Neutrophil (primary cell): ENCODE data around the gene ANK3.

Experiments used
- H3K27ac ChIP-seq: fragments of 200-600 bp; sonication (generic); 2 replicates; pipeline ENCODE4 v1.5.1; 2016; ENCODE audit warnings: mild to moderate bottlenecking, moderate library complexity
- H3K27me3 ChIP-seq: fragments of 200-600 bp; sonication (generic); 2 replicates; pipeline ENCODE4 v1.6.0; 2016; ENCODE audit warnings: mild to moderate bottlenecking
- H3K36me3 ChIP-seq: fragments of 200-600 bp; sonication (generic); 2 replicates; pipeline ENCODE4 v1.5.1; 2017
- H3K4me1 ChIP-seq, 2 experiments: fragments of 200-600 bp in 1 of 2; sonication (generic) in 1 of 2; 1 replicate in 1 of 2; 2 replicates in 1 of 2; pipeline versions ENCODE4 v1.5.1 to v1.6.1; 2013 to 2016; ENCODE audit warnings: low read depth in 1 of 2, low read length in 1 of 2, mild to moderate bottlenecking in 1 of 2, moderate library complexity in 1 of 2; ENCODE audit not compliant: control insufficient read depth in 1 of 2, insufficient read depth in 1 of 2
- H3K4me3 ChIP-seq, 2 experiments: fragments of 200-600 bp in 1 of 2; sonication (generic) in 1 of 2; 1 replicate in 1 of 2; 2 replicates in 1 of 2; pipeline ENCODE4 v1.5.1; 2013 to 2016; ENCODE audit warnings: low read depth in 1 of 2, low read length in 1 of 2, mild to moderate bottlenecking in 1 of 2, moderate library complexity in 1 of 2
- H3K9me3 ChIP-seq: fragments of 200-600 bp; sonication (generic); 2 replicates; pipeline ENCODE4 v1.5.1; 2016
- TF ChIP-seq, protein P1 (sequence below): fragments of 200-600 bp; sonication (generic); IDR thresholded peaks from 2 replicates; pipeline ENCODE4 v1.5.1; 2016; ENCODE audit warnings: antibody characterized with exemption

ANK3 gene

DNA sequence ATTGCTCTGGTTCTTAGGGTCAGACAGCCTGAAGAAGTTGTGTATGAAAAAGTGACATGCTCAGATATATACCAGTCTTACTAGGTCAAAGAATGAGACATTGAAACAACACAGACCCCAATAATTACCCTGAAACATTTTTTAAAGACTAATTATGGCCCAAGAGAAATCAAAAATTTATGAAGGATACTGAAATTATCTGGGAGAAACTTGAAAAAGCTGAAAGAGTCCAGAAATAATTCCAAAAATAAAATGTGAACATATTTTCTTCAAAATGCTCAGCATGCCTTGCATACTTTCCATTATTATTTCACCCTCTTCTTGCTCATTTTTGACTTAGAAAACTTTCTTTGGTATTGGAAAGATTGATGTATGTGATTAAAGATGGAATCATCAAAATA, 284.4 kb downstream of the ANK3 start:
- H3K27ac ChIP-seq = no peak overlapping the region
- TF ChIP-seq, protein P1, sequence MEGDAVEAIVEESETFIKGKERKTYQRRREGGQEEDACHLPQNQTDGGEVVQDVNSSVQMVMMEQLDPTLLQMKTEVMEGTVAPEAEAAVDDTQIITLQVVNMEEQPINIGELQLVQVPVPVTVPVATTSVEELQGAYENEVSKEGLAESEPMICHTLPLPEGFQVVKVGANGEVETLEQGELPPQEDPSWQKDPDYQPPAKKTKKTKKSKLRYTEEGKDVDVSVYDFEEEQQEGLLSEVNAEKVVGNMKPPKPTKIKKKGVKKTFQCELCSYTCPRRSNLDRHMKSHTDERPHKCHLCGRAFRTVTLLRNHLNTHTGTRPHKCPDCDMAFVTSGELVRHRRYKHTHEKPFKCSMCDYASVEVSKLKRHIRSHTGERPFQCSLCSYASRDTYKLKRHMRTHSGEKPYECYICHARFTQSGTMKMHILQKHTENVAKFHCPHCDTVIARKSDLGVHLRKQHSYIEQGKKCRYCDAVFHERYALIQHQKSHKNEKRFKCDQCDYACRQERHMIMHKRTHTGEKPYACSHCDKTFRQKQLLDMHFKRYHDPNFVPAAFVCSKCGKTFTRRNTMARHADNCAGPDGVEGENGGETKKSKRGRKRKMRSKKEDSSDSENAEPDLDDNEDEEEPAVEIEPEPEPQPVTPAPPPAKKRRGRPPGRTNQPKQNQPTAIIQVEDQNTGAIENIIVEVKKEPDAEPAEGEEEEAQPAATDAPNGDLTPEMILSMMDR = no peak
- no peaks in the 10 kb centered on the region for H3K4me1 ChIP-seq
- no peak overlapping the region for H3K4me3 ChIP-seq
- H3K9me3 ChIP-seq = no peaks in the 10 kb centered on the region
- H3K27me3 ChIP-seq = no peaks in the 10 kb centered on the region
- H3K36me3 ChIP-seq = no peaks in the 10 kb centered on the region

DNA sequence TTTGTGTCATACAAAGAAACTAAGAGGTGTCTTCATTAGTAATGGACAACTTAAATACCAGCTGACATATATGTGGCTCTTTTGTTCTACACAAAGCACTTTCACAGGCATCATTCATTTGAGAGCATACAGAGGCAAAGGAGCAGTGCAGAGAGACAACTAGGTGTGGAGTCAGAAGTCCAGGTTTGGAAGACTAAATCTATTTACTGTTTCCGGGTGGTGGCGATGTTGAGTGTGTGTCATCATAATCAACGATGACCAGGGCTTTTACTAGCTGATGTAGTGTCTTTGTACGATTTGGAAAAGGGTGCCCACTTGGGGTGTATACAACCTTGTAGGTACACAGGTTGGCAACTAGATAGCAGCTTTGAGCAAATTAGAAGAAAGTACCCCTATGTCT, 287.9 kb downstream of the ANK3 start:
- TF ChIP-seq, protein P1 = no peak
- no peaks in the 10 kb centered on the region for H3K9me3 ChIP-seq
- no peaks in the 10 kb centered on the region for H3K4me1 ChIP-seq
- no peaks in the 10 kb centered on the region for H3K27me3 ChIP-seq
- no peak overlapping the region for H3K4me3 ChIP-seq
- no peaks in the 10 kb centered on the region for H3K36me3 ChIP-seq
- H3K27ac ChIP-seq = no peak overlapping the region

DNA sequence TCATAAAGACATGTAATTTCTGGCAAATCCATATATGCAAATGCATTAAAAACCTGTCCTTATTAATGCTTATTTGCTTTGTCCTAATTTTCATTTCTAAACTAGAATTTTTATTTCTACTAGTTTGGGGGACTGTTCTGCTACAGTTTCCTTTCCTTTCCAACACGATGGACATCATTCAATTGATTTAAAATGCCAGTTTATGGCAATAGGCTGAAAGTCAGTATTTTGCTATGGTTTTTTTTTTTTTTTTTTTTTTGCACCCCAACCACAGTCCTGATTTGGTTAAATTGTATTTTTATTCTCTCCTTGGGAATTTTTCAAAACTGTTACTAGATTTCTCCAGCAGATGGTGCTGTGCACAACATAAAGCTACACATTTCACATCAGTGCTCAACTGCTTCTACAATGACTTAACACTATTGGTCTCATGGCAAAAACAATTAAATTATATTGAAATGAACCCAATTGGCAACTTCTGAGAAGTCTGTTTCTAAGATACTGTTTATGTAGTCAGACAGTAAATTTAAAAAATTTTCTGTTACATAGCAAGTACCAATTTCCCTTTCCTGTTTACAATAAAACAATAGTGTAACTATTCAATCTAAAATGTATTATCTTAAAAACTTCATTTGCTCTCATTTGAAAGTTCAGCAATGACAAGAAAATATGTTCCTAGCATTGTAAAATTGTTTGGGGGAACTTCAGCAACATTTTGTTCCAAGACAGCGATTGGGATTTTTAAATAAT, 289.5 kb downstream of the ANK3 start:
- Histone ChIP-seq H3K27me3 (no peaks in the 10 kb centered on the region), H3K27ac (no peak overlapping the region), H3K4me1 (no peaks in the 10 kb centered on the region), H3K9me3 (no peaks in the 10 kb centered on the region), H3K4me3 (no peak overlapping the region), H3K36me3 (no peaks in the 10 kb centered on the region)
- TF ChIP-seq, protein P1 = no peak

DNA sequence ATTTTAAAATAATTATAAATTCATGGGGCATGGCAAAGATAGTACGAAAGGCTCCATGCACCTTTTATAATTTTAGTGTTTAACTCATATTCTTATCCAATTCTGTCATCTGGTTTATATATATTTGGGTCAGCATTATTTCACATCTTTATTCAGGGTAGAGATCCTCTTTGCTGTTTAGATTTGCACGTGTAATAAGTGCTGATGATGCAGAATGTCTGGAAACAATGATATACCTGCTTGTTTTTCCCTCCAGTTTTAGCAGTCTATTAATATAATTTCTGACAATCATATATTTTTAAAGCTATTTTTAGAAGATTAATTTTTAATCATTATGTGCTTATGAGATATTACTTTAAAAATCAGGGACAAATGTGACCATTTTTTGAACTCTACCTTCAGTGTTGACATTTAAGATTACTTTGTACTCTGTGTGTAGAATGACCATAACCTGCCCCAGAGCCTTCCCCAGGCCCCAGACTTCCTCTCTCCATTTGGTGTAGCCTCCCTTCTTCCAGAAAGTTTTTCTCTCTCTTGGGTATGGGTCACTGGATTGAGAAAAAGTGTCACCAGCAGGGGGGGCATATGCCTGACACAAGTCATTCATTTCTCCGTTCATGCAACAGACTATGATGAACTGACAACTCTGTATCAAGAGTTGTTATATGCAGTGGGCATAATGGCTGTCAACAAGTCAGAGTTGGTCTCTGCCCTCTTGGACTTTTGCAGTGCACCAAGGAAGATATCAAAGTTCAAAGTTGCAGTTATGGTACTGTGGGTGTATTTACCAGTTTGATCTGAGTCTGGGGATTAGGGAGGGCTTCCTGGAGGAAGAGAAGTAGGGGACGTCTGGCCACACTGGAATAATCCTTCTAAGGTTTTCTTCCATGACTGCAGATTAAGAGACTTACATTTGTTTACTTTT, 290.7 kb downstream of the ANK3 start:
- H3K27ac ChIP-seq = no peak overlapping the region
- no peaks in the 10 kb centered on the region for H3K36me3 ChIP-seq
- H3K27me3 ChIP-seq = no peaks in the 10 kb centered on the region
- TF ChIP-seq, protein P1 = no peak
- H3K4me1 ChIP-seq = no peaks in the 10 kb centered on the region
- no peaks in the 10 kb centered on the region for H3K9me3 ChIP-seq
- H3K4me3 ChIP-seq = no peak overlapping the region

DNA sequence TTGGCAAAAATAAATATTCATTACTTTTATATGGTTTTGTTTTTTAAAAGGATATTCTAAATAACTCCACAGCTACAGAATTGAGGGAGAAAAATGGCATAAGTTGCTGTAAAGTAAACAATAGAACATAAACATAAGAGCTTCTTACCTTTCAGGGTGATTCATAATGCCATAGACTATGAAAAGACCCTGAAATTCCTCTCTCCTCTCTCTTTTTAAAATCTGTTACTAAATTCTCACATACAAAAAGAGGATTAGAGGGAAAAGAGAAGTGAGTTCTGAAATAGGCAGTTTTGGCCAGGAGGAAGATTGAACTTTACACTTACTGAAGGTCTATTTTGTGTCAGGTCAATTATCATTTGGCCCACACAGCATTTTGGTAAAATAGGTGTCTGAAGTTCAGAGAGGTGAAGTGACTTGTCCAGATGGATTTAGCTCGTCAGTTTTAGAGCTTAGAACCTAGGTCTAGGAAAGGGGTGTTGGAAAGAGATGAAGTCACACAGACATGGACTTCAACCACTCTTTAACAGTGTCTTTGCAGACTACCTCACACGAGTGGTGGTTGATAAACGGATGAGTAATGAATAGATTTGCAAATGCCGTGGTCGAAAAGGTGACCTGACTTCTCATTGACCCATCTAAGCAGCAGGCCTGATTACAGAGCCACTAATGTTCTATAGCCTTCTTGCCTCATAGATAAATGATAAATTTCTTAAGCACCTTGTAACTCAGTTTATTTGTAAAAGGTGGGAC, 292.7 kb downstream of the ANK3 start:
- no peaks in the 10 kb centered on the region for H3K9me3 ChIP-seq
- no peak overlapping the region for H3K4me3 ChIP-seq
- no peaks in the 10 kb centered on the region for H3K4me1 ChIP-seq
- H3K36me3 ChIP-seq = no peaks in the 10 kb centered on the region
- no peaks in the 10 kb centered on the region for H3K27me3 ChIP-seq
- H3K27ac ChIP-seq = no peak overlapping the region
- TF ChIP-seq, protein P1 = no peak
